Stomach (tissue), 9 donors: ENCODE measurements around the gene TCF3. TPM values are rescaled to one million over a fixed set of nuclear protein-coding genes. Genes with fewer than 3 reads are reported as not detected.

Source experiments
- DNase-seq, 2 donors: peaks; one replicate each; pipeline versions ENCODE4 v3.0.0 to v3.0.0-alpha.2; 2013 to 2019
- H3K27ac ChIP-seq, 5 donors: fragments of 200-600 bp in 4 of 5; sonication (generic) in 4 of 5; one replicate each; pipeline ENCODE4 v1.5.1; 2013 to 2019; ENCODE audit warnings: mild to moderate bottlenecking in 1 of 5, moderate library complexity in 1 of 5
- H3K27me3 ChIP-seq, 3 donors: fragments of 200-600 bp; sonication (generic); one replicate each; pipeline ENCODE4 v1.5.1; 2017 to 2019; ENCODE audit warnings: mixed run types in 1 of 3
- H3K36me3 ChIP-seq, 4 donors: fragments of 200-600 bp; sonication (generic); 1 replicate in 3 of 4; 2 replicates in 1 of 4; pipeline ENCODE4 v1.5.1; 2016 to 2019
- H3K4me1 ChIP-seq, 4 donors: fragments of 200-600 bp; sonication (generic); one replicate each; pipeline ENCODE4 v1.5.1; 2016 to 2019
- H3K4me3 ChIP-seq, 4 donors: fragments of 200-600 bp; sonication (generic) in 3 of 4; one replicate each; pipeline ENCODE4 v1.5.1; 2016 to 2019; ENCODE audit warnings: mild to moderate bottlenecking in 1 of 4
- H3K9me3 ChIP-seq, 4 donors: fragments of 200-600 bp; sonication (generic); one replicate each; pipeline ENCODE4 v1.5.1; 2016 to 2019
- CTCF ChIP-seq, 7 experiments: fragments of 450-650 bp in 4 of 7; fragments of 200-600 bp in 3 of 7; sonication (generic) in 3 of 7; IDR thresholded peaks; one replicate each; pipeline ENCODE4 v1.5.1; 2016 to 2019; ENCODE audit warnings: antibody characterized with exemption in 7 of 7, control low read depth in 2 of 7, mild to moderate bottlenecking in 1 of 7
- EP300 ChIP-seq: sonication (generic); formaldehyde crosslinking; IDR thresholded peaks from one replicate; pipeline ENCODE4 v1.6.1; 2017; ENCODE audit warnings: antibody characterized with exemption
- POLR2A ChIP-seq, 4 donors: fragments of 450-650 bp; IDR thresholded peaks; one replicate each; pipeline ENCODE4 v1.6.1; 2016; ENCODE audit warnings: antibody characterized with exemption in 4 of 4, control low read depth in 2 of 4, mild to moderate bottlenecking in 1 of 4, moderate library complexity in 1 of 4
- POLR2AphosphoS5 ChIP-seq, 3 donors: sonication (generic); formaldehyde crosslinking; IDR thresholded peaks; one replicate each; pipeline ENCODE4 v1.6.1; 2016; ENCODE audit warnings: antibody characterized with exemption in 3 of 3
- WGBS, 5 donors: extraction: QIAGEN DNeasy Blood & Tissue Kit in 3 of 5; methylation state at CpG; one replicate each; pipeline versions ENCODE4 v1.1.5 to v1.1.7; 2013 to 2018; 5-methylcytosine and 5-hydroxymethylcytosine counted together
- intact Hi-C: fragments of 100-400 bp; cut with DNase I; formaldehyde crosslinking; loops from one replicate; pipeline ENCODE4 v1.15.1; 2023; ENCODE audit warnings: low total_unique reads
- polyA plus RNA-seq, 3 donors: library from polyadenylated mRNA; stranded (reverse); fragments of 200-250 nt; gene quantifications; one replicate each; pipeline ENCODE4 v1.2.3, GENCODE V29; 2013
- total RNA-seq, 5 donors: library from RNA; depleted of rRNA; stranded (reverse); fragments of >200 nt; gene quantifications; one replicate each; pipeline versions ENCODE4 v1.1.0 to v1.2.3, GENCODE V29; 2014 to 2016
- donor health status: healthy with polysubstance abuse.
- donor health status: Bipolar disorder and iron deficiency.
- donor health status: healthy.

Gene TCF3
- total and polyA plus RNA-seq, 8 donors: 12.8 to 90.2 (median 34.1) TPM

- TF ChIP-seq POLR2AphosphoS5 (IDR thresholded peaks at IDR 0.05) (no peak), CTCF (IDR thresholded peaks at IDR 0.05) (no peak), POLR2A (IDR thresholded peaks at IDR 0.05) (no peak), EP300 (no peak)
- Histone ChIP-seq H3K27me3 (no peaks in the 10 kb centered on the region), H3K4me1 (peaks cover 30 to 59% (median 43%) of the 10 kb centered on the region in 4 donors), H3K4me3 (no peak overlapping the region), H3K36me3 (peaks cover 26 to 46% (median 36%) of the 10 kb centered on the region in 4 donors), H3K27ac (no peak overlapping the region), H3K9me3 (no peaks in the 10 kb centered on the region)
- WGBS, 5 donors: 92 to 96% (median 94%) methylated on average over 21 of the region's 21 CpGs
- intact Hi-C loops: no loop called here
- no peak for DNase-seq
Observed at GRCh38 chr19:1602091-1602707, 50.2 kb downstream of the TCF3 start.

GRCh38 chr19:1601613-1602064 lies 50.8 kb downstream of the TCF3 start:
- no peak overlapping the region for H3K27ac ChIP-seq
- intact Hi-C loops: no loop called here
- DNase-seq: no peak

GRCh38 chr19:1599460-1599846 lies 53.0 kb downstream of the TCF3 start:
- no peaks in the 10 kb centered on the region for H3K9me3 ChIP-seq
- 93 to 94% (median 93%) methylated on average over 14 to 15 of the region's 15 CpGs; no CpG with 5 or more reads in 1 of the 5 donors for WGBS, 5 donors
- no peak overlapping the region for H3K27ac ChIP-seq
- H3K36me3 ChIP-seq: peaks cover 37 to 73% (median 58%) of the 10 kb centered on the region in 4 donors
- no peak for TF ChIP-seq POLR2A (IDR thresholded peaks at IDR 0.05)
- no peak for TF ChIP-seq POLR2AphosphoS5 (IDR thresholded peaks at IDR 0.05)
- no peak for TF ChIP-seq CTCF (IDR thresholded peaks at IDR 0.05)
- no peak for TF ChIP-seq EP300
- intact Hi-C loops: no loop called here
- H3K4me3 ChIP-seq: no peak overlapping the region
- peaks cover 19 to 48% (median 30%) of the 10 kb centered on the region in 4 donors for H3K4me1 ChIP-seq
- H3K27me3 ChIP-seq: no peaks in the 10 kb centered on the region
- DNase-seq: no peak

More at GRCh38 chr19:1601613-1602064, 50.8 kb downstream of the TCF3 start:
- no peak for TF ChIP-seq CTCF (IDR thresholded peaks at IDR 0.05)
- 88 to 95% (median 92%) methylated on average over 14 of the region's 14 CpGs for WGBS, 5 donors
- H3K36me3 ChIP-seq: peaks cover 32 to 52% (median 41%) of the 10 kb centered on the region in 4 donors
- no peaks in the 10 kb centered on the region for H3K27me3 ChIP-seq
- no peak overlapping the region for H3K4me3 ChIP-seq
- H3K4me1 ChIP-seq: peaks cover 30 to 58% (median 42%) of the 10 kb centered on the region in 4 donors
- H3K9me3 ChIP-seq: no peaks in the 10 kb centered on the region

GRCh38 chr19:1598777-1599459 lies 53.5 kb downstream of the TCF3 start:
- WGBS, 5 donors: 84 to 93% (median 89%) methylated on average over 15 to 20 of the region's 20 CpGs
- no peak overlapping the region for H3K4me3 ChIP-seq
- DNase-seq: no peak
- H3K9me3 ChIP-seq: no peaks in the 10 kb centered on the region
- no peak for TF ChIP-seq POLR2AphosphoS5 (IDR thresholded peaks at IDR 0.05)
- no peak for TF ChIP-seq CTCF (IDR thresholded peaks at IDR 0.05)
- no peak for TF ChIP-seq POLR2A (IDR thresholded peaks at IDR 0.05)
- no peak for TF ChIP-seq EP300
- H3K36me3 ChIP-seq: peaks cover 37 to 73% (median 58%) of the 10 kb centered on the region in 4 donors
- intact Hi-C loops: no loop called here
- H3K27ac ChIP-seq: no peak overlapping the region
- H3K4me1 ChIP-seq: peaks cover 14 to 44% (median 24%) of the 10 kb centered on the region in 4 donors
- no peaks in the 10 kb centered on the region for H3K27me3 ChIP-seq
